GM23248 (cell line): Measurements from ENCODE around the gene SH3RF1.

ENCODE experiments used
- EZH2 ChIP-seq: fragments of 200-600 bp; sonication (generic); IDR thresholded peaks from 2 replicates; pipeline ENCODE4 v1.6.1; 2018; ENCODE audit warnings: antibody characterized with exemption, mild to moderate bottlenecking; ENCODE audit not compliant: insufficient read depth, poor library complexity, severe bottlenecking
- EZH2phosphoT487 ChIP-seq: fragments of 200-600 bp; sonication (generic); IDR thresholded peaks from 2 replicates; pipeline ENCODE4 v1.6.1; 2018; ENCODE audit warnings: antibody characterized with exemption, moderate library complexity, mild to moderate bottlenecking, low read depth; ENCODE audit not compliant: insufficient read depth

- TF ChIP-seq EZH2phosphoT487 = no peak
- no peak for TF ChIP-seq EZH2
Measured at GRCh38 chr4:169152899-169153298, 117.9 kb downstream of the SH3RF1 start.
